GM12892 (cell line): ENCODE results near the gene GTF3C1.

ENCODE experiments used
- POLR2A ChIP-seq: IDR thresholded peaks from 2 replicates; pipeline ENCODE4 v1.6.1; 2011; ENCODE audit warnings: low read depth, low read length, control low read depth
- POLR2AphosphoS5 ChIP-seq: IDR thresholded peaks from 2 replicates; pipeline ENCODE4 v1.6.1; 2011; ENCODE audit warnings: low read depth, low read length, control low read depth
- TAF1 ChIP-seq: IDR thresholded peaks from 2 replicates; pipeline ENCODE4 v1.6.1; 2011; ENCODE audit warnings: low read depth, mild to moderate bottlenecking, control low read depth, low read length, borderline replicate concordance

- no peak for TF ChIP-seq POLR2A
- no peak for TF ChIP-seq POLR2AphosphoS5
- TF ChIP-seq TAF1, result no peak
These were observed 2.6 kb downstream of the GTF3C1 start for GRCh38 chr16:27547134-27547533.
